Duodenal mucosa (tissue), 2 donors: ENCODE data around the gene TAF12.
"Not testable (repeated sequence)": the region's sequence is repeated elsewhere in the genome, so short reads cannot be mapped to it uniquely, and the experiment has no call there.

ENCODE experiments used
- H3K27ac ChIP-seq: one replicate; pipeline ENCODE4 v1.7.0; 2013; ENCODE audit warnings: low read depth, low read length
- H3K27me3 ChIP-seq, 2 donors: one replicate each; pipeline ENCODE4 v1.7.0; 2013; ENCODE audit warnings: low read length in 2 of 2, control low read depth in 1 of 2; ENCODE audit not compliant: insufficient read depth in 2 of 2, control insufficient read depth in 1 of 2
- H3K36me3 ChIP-seq, 2 donors: one replicate each; pipeline ENCODE4 v1.7.0; 2013; ENCODE audit warnings: low read length in 2 of 2, control low read depth in 1 of 2; ENCODE audit not compliant: insufficient read depth in 2 of 2, control insufficient read depth in 1 of 2
- H3K4me1 ChIP-seq, 2 donors: one replicate each; pipeline ENCODE4 v1.7.0; 2013; ENCODE audit warnings: low read length in 2 of 2, control low read depth in 1 of 2; ENCODE audit not compliant: insufficient read depth in 2 of 2, control insufficient read depth in 1 of 2
- H3K4me3 ChIP-seq, 2 donors: one replicate each; pipeline ENCODE4 v1.7.0; 2013; ENCODE audit warnings: low read length in 2 of 2, low read depth in 1 of 2
- H3K9ac ChIP-seq, 2 donors: one replicate each; pipeline ENCODE4 v1.7.0; 2013; ENCODE audit warnings: low read length in 2 of 2, low read depth in 1 of 2
- H3K9me3 ChIP-seq, 2 donors: one replicate each; pipeline ENCODE4 v1.7.0; 2013; ENCODE audit warnings: low read length in 2 of 2, control low read depth in 1 of 2; ENCODE audit not compliant: control insufficient read depth in 1 of 2

Gene TAF12

GRCh38 chr1:28572891-28573290 lies 70.0 kb downstream of the TAF12 start:
- not testable (repeated sequence) for H3K4me3 ChIP-seq, H3K9me3 ChIP-seq, H3K9ac ChIP-seq, H3K27ac ChIP-seq, H3K4me1 ChIP-seq, H3K27me3 ChIP-seq
- peaks cover 14 to 46% of the 10 kb centered on the region in 2 donors for H3K36me3 ChIP-seq

- Histone ChIP-seq H3K27me3 (no peaks in the 10 kb centered on the region), H3K4me3 (no peak overlapping the region), H3K36me3 (peaks cover 12 to 44% of the 10 kb centered on the region in 2 donors), H3K9ac (no peak overlapping the region), H3K4me1 (no peaks in the 10 kb centered on the region), H3K9me3 (no peaks in the 10 kb centered on the region), H3K27ac (no peak overlapping the region)
Measured at GRCh38 chr1:28571911-28572310, 71.0 kb downstream of the TAF12 start.

GRCh38 chr1:28566931-28567330 lies 75.9 kb downstream of the TAF12 start:
- no peak overlapping the region for H3K9ac ChIP-seq
- H3K36me3 ChIP-seq, result peaks cover 19 to 57% of the 10 kb centered on the region in 2 donors
- H3K27me3 ChIP-seq, result no peaks in the 10 kb centered on the region
- no peaks in the 10 kb centered on the region for H3K9me3 ChIP-seq
- no peak overlapping the region for H3K27ac ChIP-seq
- H3K4me1 ChIP-seq, result no peaks in the 10 kb centered on the region
- H3K4me3 ChIP-seq, result no peak overlapping the region

- peaks cover 22 to 59% of the 10 kb centered on the region in 2 donors for H3K36me3 ChIP-seq
- H3K4me3 ChIP-seq, result no peak overlapping the region
- H3K27ac ChIP-seq, result no peak overlapping the region
Measured at GRCh38 chr1:28565726-28566125, 77.1 kb downstream of the TAF12 start.

GRCh38 chr1:28565040-28565439 lies 77.8 kb downstream of the TAF12 start:
- Histone ChIP-seq H3K27me3 (no peaks in the 10 kb centered on the region), H3K9ac (no peak overlapping the region), H3K27ac (no peak overlapping the region), H3K36me3 (peaks cover 24 to 59% of the 10 kb centered on the region in 2 donors), H3K4me3 (no peak overlapping the region), H3K4me1 (no peaks in the 10 kb centered on the region), H3K9me3 (no peaks in the 10 kb centered on the region)

More at GRCh38 chr1:28565726-28566125, 77.1 kb downstream of the TAF12 start:
- Histone ChIP-seq H3K9me3 (no peaks in the 10 kb centered on the region), H3K27me3 (no peaks in the 10 kb centered on the region), H3K9ac (no peak overlapping the region), H3K4me1 (no peaks in the 10 kb centered on the region)

GRCh38 chr1:28564310-28564709 lies 78.6 kb downstream of the TAF12 start:
- Histone ChIP-seq H3K36me3 (peaks cover 24 to 64% of the 10 kb centered on the region in 2 donors), H3K9me3 (no peaks in the 10 kb centered on the region), H3K9ac (no peak overlapping the region), H3K27me3 (no peaks in the 10 kb centered on the region), H3K4me3 (no peak overlapping the region), H3K27ac (no peak overlapping the region), H3K4me1 (no peaks in the 10 kb centered on the region)

- Histone ChIP-seq H3K36me3 (peaks cover 16 to 46% of the 10 kb centered on the region in 2 donors), H3K27me3 (no peaks in the 10 kb centered on the region), H3K9me3 (no peaks in the 10 kb centered on the region), H3K4me1 (no peaks in the 10 kb centered on the region), H3K27ac (no peak overlapping the region), H3K4me3 (no peak overlapping the region), H3K9ac (no peak overlapping the region)
Measured at GRCh38 chr1:28560886-28561285, 82.0 kb downstream of the TAF12 start.
